ENCODE measurements around the gene MIGA2. TPM values are rescaled to one million over a fixed set of nuclear protein-coding genes. Genes with fewer than 3 reads are reported as not detected.
A peak's percentile ranks its signal among the peaks of the same experiment; 100 is the strongest.

The MIGA2 gene
- total and polyA plus RNA-seq, 9 of the 15 experiments (the other 6 are each of a cell fraction or from before 2014, with no cell fraction given), result 0.15 to 54.1 (median 18.0) TPM

DNA sequence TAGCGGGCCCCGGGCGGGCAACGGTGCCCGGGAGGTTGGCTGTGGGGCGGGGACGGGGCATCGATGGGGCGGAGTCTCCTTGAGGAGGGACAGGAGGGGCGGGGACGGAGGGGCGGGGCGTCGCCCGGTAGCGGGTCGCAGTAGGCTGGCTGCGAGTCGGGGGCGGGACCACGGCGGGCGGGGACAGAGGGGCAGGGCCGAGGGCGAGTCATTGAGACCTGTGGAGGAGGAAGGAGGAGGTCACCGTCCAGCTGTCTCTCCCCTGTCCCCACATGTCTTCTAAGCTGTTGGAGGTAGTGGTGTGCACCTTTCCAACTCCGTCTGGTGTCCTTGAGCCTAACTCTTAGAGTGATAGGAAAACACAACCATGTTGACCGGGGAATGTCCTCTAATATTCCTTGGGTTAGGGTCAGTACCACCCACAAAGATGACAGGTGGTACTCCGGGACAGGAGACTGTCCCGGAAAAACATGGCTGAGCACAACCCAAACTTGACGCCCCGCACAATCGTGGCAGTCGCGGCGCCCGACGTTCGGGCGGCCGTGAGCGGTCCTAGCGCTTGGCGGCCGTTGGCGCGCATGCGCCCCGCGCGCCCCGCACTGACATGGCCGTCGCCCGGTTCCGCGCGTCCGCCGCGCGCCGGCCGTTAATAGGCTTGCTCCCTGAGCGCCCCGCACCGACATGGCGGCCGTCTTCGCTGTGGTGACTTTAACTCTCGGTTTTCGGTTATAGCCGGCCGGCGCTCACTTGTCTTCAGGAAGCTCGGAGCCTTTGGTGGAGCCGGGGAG lies 74.5 kb downstream of the MIGA2 start, which contains the start of the genes CRAT and PTPA (continued):
- no peak for TF ChIP-seq ZNF408 (CRISPR knock-in tag; IDR thresholded peaks at IDR 0.05; ENCODE audit: low read depth)
- TF ChIP-seq ZNF830 (CRISPR knock-in tag; IDR thresholded peaks at IDR 0.05), result peak; percentile 84; the same call in 1 of the 2 replicates
- no peak; the same call in 1 of the 2 replicates for TF ChIP-seq THRAP3 (IDR thresholded peaks at IDR 0.05; ENCODE audit: borderline replicate concordance)
- no peak for TF ChIP-seq ZNF384 (IDR thresholded peaks at IDR 0.05; ENCODE audit: low read depth, low read length)
- peak; percentile 66 for TF ChIP-seq DPF2 (IDR thresholded peaks at IDR 0.05)
- TF ChIP-seq, protein P1, sequence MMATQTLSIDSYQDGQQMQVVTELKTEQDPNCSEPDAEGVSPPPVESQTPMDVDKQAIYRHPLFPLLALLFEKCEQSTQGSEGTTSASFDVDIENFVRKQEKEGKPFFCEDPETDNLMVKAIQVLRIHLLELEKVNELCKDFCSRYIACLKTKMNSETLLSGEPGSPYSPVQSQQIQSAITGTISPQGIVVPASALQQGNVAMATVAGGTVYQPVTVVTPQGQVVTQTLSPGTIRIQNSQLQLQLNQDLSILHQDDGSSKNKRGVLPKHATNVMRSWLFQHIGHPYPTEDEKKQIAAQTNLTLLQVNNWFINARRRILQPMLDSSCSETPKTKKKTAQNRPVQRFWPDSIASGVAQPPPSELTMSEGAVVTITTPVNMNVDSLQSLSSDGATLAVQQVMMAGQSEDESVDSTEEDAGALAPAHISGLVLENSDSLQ (IDR thresholded peaks at IDR 0.05), result peak; percentile 82
- TF ChIP-seq ZNF584 (CRISPR knock-in tag; IDR thresholded peaks at IDR 0.05; ENCODE audit: low read depth), result no peak
- TF ChIP-seq, protein P2, sequence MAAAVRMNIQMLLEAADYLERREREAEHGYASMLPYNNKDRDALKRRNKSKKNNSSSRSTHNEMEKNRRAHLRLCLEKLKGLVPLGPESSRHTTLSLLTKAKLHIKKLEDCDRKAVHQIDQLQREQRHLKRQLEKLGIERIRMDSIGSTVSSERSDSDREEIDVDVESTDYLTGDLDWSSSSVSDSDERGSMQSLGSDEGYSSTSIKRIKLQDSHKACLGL (CRISPR knock-in tag; IDR thresholded peaks at IDR 0.05; ENCODE audit: borderline replicate concordance, poor library complexity, severe bottlenecking), result no peak
- no peak for TF ChIP-seq HIVEP1 (CRISPR knock-in tag; IDR thresholded peaks at IDR 0.05)
- TF ChIP-seq, protein P3, sequence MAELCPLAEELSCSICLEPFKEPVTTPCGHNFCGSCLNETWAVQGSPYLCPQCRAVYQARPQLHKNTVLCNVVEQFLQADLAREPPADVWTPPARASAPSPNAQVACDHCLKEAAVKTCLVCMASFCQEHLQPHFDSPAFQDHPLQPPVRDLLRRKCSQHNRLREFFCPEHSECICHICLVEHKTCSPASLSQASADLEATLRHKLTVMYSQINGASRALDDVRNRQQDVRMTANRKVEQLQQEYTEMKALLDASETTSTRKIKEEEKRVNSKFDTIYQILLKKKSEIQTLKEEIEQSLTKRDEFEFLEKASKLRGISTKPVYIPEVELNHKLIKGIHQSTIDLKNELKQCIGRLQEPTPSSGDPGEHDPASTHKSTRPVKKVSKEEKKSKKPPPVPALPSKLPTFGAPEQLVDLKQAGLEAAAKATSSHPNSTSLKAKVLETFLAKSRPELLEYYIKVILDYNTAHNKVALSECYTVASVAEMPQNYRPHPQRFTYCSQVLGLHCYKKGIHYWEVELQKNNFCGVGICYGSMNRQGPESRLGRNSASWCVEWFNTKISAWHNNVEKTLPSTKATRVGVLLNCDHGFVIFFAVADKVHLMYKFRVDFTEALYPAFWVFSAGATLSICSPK (IDR thresholded peaks at IDR 0.05; ENCODE audit: borderline replicate concordance), result no peak
- peak in 1 of 2 experiments; percentile 10; a peak in 1 of 4 replicates for TF ChIP-seq ETV6 (IDR thresholded peaks at IDR 0.05; ENCODE audit: borderline replicate concordance in 1 of 2, low read depth in 2 of 2, low read length in 1 of 2)
- no peak for TF ChIP-seq ETV6 (CRISPR knock-in tag; IDR thresholded peaks at IDR 0.05; ENCODE audit: borderline replicate concordance)
- TF ChIP-seq, protein P4, sequence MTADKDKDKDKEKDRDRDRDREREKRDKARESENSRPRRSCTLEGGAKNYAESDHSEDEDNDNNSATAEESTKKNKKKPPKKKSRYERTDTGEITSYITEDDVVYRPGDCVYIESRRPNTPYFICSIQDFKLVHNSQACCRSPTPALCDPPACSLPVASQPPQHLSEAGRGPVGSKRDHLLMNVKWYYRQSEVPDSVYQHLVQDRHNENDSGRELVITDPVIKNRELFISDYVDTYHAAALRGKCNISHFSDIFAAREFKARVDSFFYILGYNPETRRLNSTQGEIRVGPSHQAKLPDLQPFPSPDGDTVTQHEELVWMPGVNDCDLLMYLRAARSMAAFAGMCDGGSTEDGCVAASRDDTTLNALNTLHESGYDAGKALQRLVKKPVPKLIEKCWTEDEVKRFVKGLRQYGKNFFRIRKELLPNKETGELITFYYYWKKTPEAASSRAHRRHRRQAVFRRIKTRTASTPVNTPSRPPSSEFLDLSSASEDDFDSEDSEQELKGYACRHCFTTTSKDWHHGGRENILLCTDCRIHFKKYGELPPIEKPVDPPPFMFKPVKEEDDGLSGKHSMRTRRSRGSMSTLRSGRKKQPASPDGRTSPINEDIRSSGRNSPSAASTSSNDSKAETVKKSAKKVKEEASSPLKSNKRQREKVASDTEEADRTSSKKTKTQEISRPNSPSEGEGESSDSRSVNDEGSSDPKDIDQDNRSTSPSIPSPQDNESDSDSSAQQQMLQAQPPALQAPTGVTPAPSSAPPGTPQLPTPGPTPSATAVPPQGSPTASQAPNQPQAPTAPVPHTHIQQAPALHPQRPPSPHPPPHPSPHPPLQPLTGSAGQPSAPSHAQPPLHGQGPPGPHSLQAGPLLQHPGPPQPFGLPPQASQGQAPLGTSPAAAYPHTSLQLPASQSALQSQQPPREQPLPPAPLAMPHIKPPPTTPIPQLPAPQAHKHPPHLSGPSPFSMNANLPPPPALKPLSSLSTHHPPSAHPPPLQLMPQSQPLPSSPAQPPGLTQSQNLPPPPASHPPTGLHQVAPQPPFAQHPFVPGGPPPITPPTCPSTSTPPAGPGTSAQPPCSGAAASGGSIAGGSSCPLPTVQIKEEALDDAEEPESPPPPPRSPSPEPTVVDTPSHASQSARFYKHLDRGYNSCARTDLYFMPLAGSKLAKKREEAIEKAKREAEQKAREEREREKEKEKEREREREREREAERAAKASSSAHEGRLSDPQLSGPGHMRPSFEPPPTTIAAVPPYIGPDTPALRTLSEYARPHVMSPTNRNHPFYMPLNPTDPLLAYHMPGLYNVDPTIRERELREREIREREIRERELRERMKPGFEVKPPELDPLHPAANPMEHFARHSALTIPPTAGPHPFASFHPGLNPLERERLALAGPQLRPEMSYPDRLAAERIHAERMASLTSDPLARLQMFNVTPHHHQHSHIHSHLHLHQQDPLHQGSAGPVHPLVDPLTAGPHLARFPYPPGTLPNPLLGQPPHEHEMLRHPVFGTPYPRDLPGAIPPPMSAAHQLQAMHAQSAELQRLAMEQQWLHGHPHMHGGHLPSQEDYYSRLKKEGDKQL (CRISPR knock-in tag; IDR thresholded peaks at IDR 0.05; ENCODE audit: borderline replicate concordance), result no peak; the same call in 1 of the 2 replicates
- TF ChIP-seq FOSL1 (tag; conservative IDR thresholded peaks at IDR 0.05), result peak; percentile 68
- TF ChIP-seq, protein P5, sequence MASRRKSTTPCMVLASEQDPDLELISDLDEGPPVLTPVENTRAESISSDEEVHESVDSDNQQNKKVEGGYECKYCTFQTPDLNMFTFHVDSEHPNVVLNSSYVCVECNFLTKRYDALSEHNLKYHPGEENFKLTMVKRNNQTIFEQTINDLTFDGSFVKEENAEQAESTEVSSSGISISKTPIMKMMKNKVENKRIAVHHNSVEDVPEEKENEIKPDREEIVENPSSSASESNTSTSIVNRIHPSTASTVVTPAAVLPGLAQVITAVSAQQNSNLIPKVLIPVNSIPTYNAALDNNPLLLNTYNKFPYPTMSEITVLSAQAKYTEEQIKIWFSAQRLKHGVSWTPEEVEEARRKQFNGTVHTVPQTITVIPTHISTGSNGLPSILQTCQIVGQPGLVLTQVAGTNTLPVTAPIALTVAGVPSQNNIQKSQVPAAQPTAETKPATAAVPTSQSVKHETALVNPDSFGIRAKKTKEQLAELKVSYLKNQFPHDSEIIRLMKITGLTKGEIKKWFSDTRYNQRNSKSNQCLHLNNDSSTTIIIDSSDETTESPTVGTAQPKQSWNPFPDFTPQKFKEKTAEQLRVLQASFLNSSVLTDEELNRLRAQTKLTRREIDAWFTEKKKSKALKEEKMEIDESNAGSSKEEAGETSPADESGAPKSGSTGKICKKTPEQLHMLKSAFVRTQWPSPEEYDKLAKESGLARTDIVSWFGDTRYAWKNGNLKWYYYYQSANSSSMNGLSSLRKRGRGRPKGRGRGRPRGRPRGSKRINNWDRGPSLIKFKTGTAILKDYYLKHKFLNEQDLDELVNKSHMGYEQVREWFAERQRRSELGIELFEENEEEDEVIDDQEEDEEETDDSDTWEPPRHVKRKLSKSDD (conservative IDR thresholded peaks at IDR 0.05; ENCODE audit: low read length), result no peak; the same call in 1 of the 2 replicates
